GM19438 (cell line): ENCODE measurements around the gene ITPR2.
"Not testable (repeated sequence)": the region's sequence is repeated elsewhere in the genome, so short reads cannot be mapped to it uniquely, and the experiment has no call there.

ENCODE experiments used
- ATAC-seq: cut with Tn5 transposase; IDR thresholded peaks from one replicate; pipeline ENCODE4 v1.9.1; 2021; ENCODE audit warnings: low read depth; ENCODE audit not compliant: unreplicated experiment

ITPR2 gene

DNA sequence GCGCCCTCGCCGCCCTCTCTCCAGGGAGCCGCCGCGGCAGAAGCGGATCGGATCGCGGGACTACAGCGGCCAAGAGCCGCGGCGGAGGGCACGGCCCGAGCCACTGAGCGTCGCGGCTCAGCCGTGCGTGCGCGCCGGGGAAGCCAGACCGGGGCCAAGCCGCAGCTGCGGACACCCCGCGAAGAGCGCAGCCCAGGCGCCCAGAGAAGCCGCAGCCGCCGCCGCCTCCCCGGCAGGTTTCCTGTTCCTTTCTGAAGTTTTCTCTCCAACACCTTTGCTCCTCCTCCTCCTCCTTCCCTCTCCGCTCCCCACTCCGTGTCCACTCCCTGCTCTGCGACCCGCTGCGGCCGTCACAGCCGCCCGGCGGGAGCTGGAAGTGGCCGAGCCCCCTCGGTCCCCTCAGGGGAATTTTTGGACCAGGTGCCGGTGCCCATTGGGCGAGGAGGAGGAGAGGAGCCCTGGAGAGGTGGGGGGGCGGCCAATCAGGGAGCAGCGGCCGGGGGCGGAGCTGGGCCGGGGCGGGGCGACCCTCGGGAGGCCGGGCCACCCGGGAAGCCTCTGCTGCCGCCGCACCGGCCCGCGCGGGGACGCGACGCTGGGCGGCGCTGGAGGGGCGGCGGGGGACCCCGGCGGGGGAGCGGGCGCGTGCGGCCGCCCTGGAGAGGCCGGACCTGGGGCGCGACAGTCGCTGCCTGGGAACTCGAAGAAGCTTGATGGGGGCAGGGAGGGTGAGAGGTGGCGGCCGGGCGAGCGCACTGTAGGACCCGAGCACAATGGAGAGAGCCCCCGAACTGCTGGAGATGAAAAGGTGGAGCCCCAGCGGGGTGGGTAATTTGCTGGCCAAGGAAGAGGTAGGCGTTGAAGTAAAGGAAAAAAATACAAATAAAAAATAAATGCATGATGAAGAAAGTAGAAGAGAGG lies at the start of gene ITPR2:
Gene ITPR2 (minus strand): TSS at position 373 of the 921 bp plus-strand sequence. CDS start 413 bp downstream, outside the sequence.
- ATAC-seq, result peak; percentile 71

DNA sequence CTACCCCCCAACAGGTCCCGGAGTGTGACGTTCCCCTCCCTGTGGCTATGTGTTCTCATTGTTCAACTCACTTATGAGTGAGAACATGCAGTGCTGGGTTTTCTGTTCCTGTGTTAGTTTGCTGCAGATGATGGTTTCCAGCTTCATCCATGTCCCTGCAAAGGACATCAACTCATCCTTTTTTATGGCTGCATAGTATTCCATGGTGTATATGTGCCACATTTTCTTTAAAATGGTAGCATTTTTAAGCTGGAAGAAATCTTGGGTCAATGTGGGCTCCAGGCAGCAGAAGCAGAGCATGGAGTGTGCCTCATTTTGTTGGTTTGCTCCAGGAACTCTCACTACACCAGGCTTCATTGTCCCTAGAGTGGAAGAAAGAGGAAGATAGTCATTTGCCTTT lies 47.6 kb upstream of the ITPR2 start:
- no peak for ATAC-seq

DNA sequence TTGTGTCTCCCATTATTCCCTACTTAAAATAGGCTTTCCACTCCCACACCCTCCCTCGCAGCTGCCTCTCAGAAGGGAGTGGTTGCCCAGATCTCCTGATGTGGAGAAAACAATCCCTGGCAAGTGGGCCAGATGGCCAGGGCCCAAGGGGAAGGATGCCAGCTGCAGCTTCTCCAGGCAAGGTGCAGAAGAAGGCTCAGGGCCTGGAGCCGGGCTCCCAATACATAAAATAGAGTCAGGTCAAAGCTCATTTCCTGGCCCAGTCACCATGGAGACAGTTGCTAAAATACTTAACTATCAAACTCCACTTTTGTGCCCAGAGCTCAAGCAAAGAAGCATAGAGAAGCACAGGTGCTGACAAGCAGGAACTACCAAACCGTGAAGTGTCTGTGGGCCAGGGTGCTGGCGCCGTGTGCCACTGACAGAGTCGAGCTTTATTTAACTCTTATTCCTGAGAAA lies 45.7 kb upstream of the ITPR2 start:
- ATAC-seq, result no peak

- peak; percentile 58 for ATAC-seq
Observed at GRCh38 chr12:26874501-26875296, 41.7 kb upstream of the ITPR2 start.

DNA sequence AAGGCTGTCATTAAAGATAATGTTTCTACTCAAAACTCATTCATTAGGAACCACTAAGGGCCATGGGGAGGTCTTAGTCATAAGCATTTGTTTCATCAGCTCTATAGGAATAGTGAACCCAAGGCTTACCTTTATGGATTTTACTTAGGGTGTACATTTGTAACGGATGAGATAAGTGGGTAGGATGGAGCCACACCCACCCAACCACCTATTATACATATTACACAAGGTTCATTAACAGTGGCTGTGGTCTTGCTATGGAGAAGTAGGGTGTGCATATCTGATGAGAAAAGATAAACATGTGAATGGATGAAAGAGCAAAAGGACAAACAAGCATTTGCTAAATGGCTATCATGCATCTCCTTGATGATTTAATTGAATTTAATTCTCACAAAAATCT lies 39.6 kb upstream of the ITPR2 start:
- no peak for ATAC-seq

GRCh38 chr12:26871985-26872384 lies 39.0 kb upstream of the ITPR2 start:
- no peak for ATAC-seq

GRCh38 chr12:26870491-26871419 lies 37.8 kb upstream of the ITPR2 start:
- no peak for ATAC-seq

DNA sequence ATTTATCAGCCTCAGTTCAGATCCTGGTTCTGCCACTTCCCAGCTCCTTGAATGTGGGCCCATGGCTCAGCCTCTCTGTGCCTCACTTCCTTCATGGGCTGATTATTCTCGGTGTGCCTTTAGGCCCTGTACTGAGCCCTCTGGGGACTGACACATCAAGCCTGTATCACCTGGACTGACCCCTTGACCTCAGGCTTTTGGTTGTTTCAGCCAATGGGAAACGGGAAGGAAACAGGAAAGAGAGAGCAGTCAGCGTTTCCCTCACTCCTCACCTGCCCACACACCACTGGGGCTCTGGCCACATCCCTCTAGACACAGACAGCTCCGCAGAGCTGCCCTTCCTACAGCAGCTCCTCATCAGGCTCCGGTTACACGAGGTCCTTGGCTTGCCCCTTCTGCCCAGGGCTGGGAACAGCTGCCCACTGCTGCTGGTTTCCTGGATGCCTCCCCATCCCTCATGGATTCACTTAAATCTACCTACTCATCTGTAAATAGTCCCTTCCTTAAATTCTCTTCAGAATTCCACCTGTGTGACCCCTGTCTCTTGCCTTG lies 37.0 kb upstream of the ITPR2 start:
- ATAC-seq, result no peak

DNA sequence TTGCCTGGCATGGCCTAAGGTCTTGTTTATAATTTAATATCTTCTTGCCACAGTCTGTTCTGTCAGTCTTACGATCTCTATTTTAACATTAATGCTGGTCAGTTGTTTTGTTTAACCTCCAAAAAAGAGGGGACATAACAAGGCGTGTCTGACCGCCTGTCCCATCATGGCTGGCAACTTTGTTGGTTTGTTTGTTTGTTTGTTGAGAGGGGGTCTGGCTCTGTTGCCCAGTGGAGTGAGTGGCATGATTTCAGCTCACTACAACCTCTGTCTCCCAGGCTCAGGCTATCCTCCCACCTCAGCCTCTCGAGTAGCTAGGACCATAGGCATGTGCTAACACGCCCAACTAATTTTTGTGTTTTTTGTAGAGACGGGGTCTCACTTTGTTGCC lies 36.1 kb upstream of the ITPR2 start:
- no peak for ATAC-seq

DNA sequence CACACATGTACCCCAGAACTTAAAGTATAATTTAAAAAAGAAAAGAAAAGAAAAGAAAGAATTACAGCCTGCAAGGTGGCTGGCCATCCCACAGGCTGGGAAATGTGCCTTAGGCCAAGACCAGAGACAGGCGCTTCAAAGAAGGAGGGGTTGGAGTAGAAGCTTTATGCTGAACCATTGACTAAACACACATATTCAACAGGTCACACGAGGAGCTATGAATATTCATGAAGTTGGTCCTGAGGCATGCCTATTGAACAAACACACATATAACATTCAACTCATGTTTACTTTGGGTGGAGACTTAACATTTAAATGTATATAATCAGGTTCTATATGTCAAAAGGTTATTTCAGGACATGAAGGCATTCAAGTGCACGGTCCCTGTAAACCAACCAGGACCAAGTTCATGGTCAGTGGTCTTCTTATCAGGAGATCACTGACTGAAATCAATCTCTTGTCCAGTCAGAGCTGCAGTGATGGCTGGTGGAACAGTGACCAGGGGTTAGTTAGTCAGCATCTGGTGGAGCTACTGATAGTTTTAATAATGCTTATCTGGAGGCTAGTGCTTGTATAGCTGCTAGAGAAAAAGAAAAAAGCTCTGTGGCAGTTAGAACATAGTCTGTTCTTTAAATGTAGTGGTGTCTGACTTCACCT lies 35.6 kb upstream of the ITPR2 start:
- no peak for ATAC-seq

DNA sequence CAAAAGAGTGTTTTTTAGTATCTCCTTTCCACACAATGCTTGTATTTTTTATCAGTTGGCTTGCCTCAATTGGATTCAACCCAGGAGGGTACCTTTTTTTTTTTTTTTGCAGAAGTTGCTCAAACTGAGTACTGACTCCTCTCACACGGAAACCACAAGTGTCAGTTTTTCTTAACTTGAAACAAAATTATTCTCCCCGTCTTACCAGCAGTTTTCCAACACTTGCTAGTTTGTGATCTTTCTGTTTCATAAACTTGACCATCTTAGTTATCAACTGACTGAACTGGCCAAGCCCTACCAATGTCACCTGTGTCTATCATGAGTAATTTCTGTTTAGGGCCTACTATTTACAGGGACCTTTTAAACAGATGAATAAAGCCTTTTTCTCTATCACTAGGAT lies 34.1 kb upstream of the ITPR2 start:
- ATAC-seq, result peak; percentile 57

DNA sequence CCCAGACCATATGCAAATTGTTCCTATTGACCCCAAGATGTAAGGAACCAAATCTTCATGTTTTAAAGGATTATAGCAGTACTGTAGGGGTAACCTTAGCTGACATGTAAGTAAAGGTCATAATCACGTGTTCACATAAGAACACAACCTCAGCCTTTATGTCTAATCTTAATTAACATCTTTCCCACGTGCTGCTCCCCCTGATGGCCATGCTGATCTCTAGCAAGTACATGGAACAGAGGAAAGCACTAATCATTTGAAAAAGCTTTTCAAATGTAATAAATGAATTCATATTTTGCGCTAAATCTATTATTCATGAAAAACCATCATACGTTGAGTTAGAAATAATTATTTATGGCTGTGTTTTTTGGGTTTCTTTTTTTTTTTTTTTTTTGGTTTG lies 30.5 kb upstream of the ITPR2 start:
- ATAC-seq, result no peak

DNA sequence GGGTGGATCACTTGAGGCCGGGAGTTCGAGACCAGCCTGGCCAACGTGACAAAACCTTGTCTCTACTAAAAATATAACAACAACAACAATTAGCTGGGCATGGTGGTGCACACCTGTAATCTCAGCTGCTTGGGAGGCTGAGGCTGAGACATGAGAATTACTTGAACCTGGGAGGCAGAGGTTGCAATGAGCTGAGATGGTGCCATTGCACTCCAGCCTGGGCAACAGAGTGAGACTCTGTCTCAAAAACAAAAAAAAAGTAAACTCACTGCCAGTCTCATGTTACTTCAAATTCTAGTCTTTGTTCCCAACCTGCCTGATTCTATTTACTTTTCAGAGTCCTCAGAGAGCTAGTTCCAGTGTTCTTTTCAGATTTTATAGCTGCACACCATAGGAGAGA lies 29.8 kb upstream of the ITPR2 start:
- not testable (repeated sequence) for ATAC-seq

DNA sequence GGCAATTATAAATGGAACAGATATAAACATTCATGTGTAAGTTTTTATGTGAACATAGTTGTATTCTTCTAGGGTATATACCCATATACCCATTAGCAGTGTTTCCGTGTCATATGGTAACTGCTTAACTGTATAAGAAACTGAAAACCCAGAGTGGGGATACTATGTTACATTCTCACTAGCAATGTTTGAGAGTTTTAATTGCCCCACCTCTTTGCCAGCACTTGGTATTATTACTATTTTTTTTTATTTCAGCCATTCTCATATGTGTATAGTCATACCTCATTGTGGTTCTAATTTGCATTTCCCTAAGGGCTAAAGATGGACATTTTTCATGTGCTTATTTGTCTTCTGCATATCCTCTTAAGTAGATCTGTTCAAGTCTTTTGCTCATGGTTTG lies 28.7 kb upstream of the ITPR2 start:
- ATAC-seq, result no peak

GRCh38 chr12:26857465-26858176 lies 24.6 kb upstream of the ITPR2 start:
- ATAC-seq, result no peak

- no peak for ATAC-seq
Observed at GRCh38 chr12:26855337-26855736, 22.3 kb upstream of the ITPR2 start.

DNA sequence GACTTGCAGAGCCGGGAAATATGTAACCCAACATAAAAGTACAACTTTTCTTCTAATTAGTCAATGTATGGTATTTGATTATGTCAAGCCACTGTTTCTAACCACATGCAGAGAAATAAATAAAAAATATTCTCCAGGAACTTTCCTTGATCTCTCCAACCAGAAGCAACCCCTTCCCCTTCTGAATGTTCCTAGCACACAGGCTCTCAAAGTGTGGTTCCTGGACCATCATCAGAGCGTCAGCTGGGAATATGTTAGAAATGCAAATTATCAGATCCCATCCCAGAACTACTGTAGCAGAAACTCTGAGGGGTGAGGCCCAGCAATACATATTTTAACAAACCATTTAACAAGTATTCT lies 21.0 kb upstream of the ITPR2 start:
- ATAC-seq, result no peak

DNA sequence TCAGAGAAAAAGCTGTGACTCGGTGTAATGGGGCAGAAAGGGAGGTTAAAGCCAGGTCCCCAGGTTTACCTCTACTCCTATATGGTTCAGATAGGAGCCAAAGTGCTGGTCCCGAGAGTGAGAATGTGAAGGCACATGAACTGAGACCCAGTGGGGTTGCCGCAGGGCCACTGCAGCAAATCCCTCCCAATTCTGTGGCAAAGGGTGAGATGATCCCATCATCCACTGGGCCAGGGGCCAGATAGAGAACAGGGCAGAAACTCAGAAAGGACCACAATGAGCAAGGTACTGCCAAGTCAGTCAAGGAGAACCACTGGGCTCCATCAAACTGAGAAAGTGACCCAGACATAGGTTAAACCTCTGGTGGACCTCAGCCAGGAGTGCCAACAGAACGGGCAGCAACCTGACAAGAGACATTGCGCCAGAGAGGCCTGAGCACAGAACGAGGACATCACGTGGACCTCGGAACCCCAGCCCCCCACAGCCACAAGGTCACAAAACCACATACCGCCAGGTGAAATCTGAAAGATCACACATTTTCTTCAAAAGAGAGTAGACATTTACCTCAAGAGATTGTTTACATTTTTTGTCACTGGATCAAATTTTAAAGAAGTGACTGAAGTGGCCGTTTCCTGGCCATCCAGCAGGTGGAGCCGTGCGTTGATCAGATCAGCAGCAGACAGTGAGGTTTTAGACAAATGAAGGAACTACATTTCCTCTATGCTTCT lies 20.5 kb upstream of the ITPR2 start:
- no peak for ATAC-seq
